HG02571 (cell line): ENCODE data around the gene GARIN1A.
"Not testable (repeated sequence)": the region's sequence is repeated elsewhere in the genome, so short reads cannot be mapped to it uniquely, and the experiment has no call there.

Source experiments
- ATAC-seq: cut with Tn5 transposase; IDR thresholded peaks from one replicate; pipeline ENCODE4 v1.9.1; 2021; ENCODE audit warnings: mild to moderate bottlenecking, moderate library complexity; ENCODE audit not compliant: unreplicated experiment

The GARIN1A gene

DNA sequence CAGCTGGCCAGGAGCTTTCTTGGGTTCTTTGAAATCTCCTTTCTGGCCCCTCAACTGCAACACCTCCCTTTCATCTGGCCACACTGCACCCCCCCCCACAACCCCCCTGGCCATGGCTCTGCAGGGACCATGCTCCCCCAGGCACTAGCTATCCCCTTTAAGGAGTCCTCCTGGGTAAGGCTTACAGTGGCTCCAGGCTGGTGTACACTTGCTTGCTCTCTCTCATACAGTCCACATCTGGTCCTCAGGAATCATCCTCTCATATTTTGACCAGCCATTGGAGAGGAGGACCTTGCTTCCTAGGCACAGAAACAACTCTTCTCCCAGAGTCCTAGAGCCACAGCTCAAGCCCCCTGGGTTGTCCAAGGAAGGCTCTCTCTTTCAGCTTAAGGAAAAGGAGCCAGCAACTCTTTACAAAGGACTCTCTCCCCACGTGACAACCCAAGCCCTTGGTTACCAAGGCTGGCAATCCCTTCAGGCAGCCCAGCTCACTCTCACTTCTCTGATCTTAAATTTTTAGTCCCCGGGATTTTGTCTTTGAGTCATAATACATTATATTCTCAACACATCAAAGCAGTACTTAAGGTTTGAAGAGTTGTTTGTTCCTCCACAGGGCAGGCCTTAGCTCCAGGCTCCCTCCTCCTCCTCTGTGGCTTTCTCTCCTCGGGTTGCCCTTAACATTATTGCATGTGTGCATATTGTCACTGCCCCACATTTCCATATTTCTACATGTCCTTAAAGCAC is 9.9 kb downstream of the GARIN1A start:
- ATAC-seq = no peak

DNA sequence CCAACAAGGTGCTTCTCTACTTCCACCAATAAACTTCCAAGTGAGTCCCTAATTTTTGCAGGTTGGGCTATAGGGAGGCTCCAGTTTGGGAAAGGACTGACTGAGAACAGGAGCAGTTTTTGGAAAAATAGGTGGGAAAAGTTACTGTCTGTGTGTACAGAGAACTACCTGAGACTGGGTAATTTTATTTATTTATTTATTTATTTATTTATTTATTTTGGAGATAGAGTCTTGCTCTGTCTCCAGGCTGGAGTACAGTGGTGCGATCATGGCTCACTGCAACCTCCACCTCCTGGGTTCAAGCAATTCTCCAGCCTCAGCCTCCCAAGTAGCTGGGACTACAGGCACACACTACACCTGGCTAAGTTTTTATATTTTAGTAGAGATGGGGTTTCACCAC is 11.2 kb downstream of the GARIN1A start:
- ATAC-seq = not testable (repeated sequence)

DNA sequence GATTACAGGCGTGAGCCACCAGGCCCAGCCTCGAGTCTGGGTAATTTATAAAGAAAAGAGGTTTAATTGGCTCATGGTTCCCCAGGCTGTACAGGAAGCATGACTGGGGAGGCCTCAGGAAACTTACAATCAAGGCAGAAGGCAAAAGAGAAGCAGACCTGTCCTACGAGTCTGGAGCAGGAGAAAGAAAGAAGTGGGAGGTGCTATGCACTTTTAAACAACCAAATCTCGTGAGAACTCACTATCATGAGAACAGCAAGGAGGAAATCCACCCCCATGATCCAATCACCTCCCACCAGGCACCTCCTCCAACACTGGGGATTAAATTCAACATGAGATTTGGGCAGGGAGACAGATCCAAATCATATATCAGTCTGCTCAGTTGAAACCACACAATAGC is 11.6 kb downstream of the GARIN1A start:
- not testable (repeated sequence) for ATAC-seq

DNA sequence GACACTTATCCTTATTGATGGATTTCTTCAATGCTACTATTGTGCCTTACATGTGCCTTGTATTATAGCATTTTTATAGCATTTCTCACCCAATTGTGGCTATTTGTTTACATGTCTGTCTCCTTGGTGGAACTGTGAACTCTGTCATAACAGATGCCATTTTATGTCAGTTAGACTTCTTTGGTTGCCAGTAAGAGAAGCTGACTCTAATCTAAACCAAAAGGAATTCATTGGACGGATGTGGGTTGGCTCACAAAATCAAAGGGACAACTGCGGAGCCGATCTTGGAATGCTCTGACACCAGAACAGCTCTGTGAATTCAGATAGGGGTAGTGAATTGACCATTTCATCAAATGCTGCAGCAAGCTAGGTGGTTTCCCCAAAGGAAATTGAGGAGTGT is 15.0 kb downstream of the GARIN1A start:
- ATAC-seq = no peak

DNA sequence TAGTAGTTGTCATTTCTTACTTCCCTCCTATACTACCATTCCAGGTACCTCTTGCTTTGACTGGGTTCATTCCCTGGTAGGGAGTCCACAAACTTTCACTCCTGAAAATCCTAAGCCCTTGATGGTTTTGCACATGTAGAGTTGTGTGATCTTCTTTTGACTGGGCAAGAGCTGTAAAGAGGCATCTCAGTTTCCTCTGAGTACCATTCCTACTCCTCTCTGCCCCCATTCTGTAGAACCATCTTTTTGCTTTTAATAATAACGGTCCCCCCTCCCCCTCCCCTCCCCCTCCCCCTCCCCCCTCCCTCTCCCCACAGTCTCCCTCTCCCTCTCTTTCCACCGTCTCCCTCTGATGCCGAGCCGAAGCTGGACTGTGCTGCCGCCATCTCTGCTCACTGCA is 16.4 kb downstream of the GARIN1A start:
- ATAC-seq = no peak

DNA sequence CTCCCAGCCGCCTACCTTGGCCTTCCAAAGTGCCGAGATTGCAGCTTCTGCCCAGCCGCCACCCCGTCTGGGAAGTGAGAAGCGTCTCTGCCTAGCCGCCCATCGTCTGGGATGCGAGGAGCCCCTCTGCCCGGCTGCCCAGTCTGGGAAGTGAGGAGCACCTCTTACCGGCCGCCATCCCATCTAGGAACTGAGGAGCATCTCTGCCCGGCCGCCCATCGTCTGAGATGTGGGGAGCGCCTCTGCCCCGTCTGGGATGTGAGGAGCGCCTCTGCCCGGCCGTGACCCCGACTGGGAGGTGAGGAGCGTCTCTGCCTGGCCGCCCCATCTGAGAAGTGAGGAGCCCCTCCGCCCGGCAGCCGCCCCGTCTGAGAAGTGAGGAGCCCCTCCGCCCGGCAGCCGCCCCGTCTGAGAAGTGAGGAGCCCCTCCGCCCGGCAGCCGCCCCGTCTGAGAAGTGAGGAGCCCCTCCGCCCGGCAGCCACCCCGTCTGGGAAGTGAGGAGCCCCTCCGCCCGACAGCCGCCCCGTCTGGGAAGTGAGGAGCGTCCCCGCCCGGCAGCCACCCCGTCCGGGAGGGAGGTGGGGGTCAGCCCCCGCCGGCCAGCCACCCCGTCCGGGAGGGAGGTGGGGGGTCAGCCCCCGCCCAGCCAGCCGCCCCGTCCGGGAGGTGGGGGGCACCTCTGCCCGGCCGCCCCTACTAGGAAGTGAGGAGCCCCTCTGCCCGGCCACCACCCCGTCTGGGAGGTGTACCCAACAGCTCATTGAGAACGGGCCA is 17.3 kb downstream of the GARIN1A start:
- not testable (repeated sequence) for ATAC-seq

DNA sequence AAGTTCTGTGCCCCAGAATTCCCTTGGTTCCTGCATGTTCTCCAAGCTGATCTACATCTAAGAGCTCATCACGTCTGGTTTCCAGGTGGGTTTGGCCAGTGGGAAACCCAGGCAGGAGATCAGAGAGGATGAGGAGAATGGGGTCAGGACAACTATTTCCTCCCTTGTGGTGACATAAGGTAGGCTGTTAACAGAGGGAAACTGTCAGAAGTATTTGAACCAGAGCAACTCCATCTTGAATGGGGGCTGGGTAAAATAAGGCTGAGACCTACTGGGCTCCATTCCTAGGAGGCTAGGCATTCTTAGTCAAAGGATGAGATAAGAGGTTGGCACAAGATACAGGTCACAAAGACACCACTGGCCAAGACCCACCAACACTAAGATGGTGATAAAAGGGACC is 19.1 kb downstream of the GARIN1A start:
- ATAC-seq = no peak

DNA sequence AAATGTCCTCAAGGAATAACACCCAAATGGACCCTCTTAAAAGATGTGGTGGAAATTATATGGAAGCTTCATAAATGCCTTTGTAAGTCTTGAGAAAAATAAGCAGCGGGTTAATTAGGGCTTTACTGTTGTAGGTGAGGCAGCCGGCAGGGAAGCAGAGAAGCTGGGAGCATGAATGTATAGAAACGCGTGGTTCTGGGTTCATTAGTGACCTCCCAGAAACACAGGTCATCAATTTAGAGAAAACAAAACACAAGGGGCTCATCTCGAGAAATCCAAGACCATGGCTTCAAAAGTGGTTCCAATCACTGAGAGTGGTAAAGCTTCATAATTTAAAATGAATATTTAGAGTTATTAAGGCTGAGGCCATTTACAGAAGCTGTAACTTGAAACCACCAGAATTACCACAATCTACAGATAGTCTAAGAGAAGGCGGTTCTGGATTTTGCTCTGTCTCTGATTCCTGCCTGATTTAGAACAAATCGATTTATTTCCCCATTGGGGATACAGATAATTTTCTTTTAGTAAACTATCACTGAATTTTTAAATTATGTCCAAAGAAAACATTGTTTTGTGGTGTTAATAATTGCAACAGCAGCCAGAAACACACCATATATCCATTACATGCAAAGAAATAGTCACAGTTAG is 20.7 kb downstream of the GARIN1A start:
- ATAC-seq = no peak

DNA sequence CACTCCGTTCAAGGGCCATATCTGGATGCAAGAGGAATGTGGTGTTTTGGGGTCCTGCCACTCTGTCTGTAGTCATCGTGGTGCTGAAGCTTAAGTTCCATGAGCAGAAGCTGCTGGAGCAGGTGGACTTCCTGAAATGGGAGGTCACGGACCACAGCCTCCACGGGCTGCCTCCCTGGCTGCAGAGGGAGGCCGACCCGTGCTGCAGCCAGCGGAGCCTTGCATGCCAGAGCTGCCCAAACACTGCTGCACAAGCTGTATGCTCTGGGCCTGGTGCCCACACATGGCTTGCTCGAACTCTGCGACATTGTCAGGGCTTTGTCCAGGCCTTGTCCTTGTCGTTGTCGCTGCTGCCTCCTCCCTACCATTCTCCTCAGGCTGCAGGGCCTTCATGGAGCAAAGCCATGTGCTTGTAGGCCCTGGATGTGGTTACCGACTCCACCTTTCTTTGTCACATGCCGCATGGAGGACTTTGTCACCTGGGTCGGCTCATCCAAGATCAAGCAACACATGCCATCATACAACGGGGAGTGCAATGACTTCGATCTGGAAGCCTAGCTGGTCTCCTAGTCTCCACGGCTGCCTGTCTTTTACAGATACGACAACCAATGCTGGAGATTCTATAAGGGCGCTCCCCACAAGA is 21.4 kb downstream of the GARIN1A start:
- ATAC-seq = no peak

DNA sequence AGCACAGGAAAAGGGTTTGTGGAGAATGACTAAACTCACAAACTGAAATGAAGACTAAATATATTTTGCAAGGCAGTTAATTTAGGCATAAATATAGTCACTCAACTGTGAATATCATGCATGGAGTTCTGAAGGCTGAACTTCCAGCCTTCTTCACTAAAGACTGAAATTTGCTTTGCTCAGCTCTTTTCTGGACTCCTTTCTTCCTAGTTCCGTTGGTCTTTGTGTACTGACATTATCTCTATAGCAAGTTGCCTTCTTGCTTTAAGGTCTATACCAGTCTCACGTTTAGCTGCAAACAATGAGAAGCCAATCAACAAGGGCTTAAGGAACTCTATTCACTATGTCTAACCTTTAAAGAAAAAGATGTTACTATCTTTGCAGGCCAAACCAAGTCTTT is 22.6 kb downstream of the GARIN1A start:
- no peak for ATAC-seq

DNA sequence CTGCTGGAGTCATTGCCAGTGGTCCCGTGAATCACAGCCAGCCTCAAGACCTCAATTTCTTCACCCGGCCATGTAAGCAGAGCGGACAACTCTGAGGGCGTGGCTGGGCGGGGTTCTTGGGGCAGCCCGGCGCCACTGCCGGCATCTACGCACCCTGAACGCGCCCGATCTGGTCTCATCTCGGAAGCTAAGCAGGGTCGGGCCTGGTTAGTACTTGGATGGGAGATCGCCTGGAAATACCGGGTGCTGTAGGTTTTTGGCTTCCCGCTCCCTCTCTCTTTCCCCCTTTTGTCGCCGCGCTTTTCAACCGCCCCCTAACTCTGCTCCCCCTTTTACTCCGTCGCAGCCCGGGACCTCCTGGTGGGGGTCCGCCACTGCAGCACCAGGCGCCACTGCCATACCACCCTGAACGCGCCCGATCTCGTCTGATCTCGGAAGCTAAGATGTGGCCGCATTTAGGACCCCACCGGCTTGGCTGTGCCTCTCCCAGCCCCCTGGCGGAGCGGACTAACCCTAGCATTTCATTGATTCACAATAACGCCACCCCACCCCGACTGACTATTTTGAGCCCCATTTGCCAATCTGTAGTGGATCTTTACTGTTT is 25.3 kb downstream of the GARIN1A start:
- ATAC-seq = no peak

DNA sequence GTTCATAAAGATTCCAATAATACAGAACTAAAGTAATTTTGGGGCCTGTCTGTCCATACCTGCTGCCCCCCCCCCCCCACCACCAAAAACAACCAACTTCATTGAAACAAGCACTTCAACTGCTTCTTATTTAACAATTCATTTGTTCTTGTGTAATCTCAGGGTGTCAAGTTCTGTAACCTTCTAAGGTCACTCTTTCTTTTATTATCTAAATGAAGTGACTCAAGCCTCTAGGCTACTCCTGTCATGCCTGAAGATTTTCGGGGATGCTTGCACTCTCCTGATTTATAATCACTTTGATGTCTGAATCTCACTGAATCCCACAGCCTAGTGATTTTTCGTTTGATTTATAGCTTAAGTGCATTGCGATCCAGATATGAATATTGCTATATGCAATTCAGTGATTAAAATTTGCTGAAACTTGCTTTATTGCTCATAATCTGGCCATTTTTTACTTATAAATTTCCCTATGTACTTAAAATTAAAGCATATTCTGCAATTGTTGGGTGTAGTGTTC is 27.2 kb downstream of the GARIN1A start:
- ATAC-seq = no peak

DNA sequence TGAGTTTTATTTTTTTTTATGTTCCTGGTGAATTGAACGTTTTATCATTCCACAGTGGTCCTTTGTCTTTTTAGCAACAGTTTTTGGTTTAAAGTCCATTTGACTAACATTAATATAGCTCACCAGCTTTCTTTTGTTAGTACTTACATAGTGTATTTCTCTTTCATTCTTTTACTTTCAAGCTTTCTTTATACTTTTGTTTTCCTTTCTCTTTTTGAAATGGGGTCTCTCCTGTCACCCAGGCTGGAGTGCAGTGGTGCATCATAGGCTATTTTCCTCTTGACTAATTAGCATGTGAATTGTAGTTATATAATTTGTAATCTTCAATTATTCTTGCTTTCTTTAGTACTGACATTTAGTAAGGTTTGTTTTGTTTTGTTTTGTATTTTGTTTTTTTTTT is 27.8 kb downstream of the GARIN1A start:
- no peak for ATAC-seq

DNA sequence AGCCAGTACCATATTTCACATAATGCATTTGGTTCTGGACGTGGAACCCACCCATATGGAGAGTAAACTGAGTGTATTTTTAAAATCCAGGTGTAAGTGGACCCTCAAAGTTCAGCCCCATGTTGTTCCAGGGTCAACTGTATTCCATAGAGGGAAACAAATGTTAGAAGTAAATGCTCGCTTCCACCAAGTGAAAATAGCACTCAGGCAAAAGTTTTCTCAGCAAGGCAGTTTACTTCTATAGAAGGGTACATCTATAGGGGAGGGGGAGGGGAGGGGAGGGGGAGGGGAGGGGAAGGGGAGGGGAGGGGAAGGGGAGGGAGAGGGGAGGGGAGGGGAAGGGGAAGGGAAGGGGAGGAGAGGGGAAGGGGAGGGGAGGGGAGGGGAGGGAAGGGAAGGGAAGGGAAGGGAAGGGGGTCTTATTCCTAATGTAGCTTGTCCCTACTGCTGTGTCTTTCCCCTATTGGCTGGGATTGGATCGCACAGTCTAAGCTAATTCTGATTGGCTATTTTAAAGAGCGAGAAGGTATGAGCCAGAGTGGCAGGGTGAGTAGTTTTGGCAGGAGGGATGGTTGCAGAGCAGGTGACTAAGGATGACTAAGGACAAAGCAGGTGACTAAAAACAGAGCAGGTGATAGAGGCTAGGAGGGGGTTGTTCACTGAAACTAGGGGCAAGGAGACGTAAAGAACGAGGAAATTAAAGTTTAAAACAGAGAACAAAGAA is 29.1 kb downstream of the GARIN1A start:
- ATAC-seq = no peak

DNA sequence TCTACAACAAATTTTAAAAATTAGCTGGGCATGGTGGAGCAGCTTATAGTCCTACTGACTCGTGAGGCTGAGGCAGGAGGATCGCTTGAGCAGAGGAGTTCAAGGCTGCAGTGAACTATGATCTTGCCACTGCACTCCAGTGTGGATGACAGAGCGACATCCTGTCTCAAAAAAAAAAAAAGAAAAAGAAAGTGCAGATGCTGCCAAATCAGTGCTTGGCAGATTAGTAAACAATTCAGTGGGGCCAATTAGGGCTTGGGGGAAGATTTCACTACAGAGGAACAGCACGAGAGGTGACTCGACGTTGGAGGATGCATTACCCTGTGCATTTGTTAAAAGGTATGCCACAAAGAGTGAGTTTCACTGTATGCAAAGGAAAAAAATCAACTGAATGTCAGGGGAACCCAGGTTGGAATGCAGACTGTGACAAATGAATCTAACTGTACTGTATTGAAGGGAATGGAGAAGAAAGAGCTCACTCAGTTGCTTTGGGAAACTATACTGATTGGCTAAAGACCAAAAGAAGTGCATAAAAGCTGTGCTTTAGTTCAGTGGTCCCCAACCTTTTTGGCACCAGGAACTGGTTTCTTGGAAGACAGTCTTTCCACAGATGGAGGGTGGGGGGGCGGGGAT is 31.6 kb downstream of the GARIN1A start:
- ATAC-seq = no peak

DNA sequence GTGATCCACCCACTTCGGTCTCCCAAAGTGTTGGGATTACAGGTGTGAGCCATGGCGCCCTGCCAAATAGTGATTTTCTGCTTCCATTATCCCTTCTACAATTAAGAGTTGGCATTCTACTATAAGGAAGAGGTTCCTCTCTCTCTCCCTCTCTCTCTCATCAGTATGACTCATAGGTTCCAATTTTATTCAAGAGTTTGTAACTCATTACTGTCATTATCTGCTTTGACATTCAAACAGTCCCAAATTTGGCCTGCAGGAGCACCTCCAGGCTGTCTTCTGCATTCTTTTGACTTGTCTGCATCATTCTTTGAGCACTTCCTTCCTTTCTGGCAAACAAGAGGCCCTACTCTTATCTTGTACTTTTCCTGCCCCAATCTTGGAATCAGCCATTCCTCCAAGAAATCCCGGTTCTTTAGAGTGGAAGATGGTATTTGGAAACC is 33.8 kb downstream of the GARIN1A start:
- no peak for ATAC-seq

DNA sequence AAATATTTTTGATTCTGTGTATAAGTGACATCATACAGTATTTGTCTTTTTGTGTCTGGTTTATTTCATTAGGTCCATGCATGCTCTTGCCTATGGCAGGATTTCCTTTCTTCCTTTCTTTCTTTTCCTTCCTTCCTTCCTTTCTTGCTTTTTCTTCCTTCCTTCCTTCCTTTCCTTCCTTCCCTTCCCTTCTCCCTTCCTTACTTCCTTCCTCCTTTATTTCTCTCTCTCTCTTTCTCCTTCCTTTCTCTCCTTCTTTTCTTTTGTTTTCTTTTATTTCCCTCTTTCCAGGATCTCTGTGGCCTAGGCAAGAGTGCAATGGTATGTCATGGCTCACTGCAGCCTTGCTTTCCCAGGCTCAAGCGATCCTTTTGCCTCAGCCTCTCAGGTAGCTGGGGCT is 35.7 kb downstream of the GARIN1A start:
- no peak for ATAC-seq

DNA sequence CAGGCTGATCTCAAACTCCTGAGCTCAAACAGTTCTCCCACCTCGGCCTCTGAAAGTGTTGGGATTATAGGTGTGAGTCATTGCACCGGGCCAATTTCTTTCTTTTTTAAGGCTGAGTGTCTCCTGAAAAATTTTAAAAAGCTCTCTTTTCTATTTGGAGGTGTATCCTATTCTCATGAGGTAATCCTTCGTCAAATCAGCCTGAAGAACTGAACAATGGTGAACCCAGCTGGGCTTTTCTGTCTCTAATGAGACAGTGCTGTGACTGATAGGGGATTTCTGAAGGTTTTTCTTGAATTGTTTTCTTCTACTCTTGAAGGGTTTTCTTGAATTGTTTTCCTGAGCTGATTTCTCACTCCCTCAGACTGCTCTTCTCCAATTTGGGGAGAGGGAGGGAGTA is 36.1 kb downstream of the GARIN1A start:
- ATAC-seq = no peak

DNA sequence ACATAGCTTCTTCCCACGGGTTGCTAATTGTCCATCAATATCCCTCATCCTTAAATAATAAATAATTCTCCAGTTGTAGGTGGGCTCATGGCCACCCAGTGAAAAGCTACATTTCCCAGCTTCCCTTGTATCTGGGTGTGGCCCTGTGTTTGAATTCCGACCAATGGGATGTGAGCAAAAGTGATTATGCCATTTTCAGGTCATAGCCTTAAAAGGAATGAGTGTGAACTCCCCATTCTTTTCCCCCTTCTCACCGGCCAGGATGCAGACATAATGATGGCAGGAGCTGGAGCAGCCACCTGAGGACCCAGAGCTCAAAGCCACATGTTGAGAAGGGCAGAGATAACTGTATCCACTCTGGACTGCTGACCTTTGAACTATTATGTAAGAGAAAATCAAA is 36.7 kb downstream of the GARIN1A start:
- no peak for ATAC-seq

DNA sequence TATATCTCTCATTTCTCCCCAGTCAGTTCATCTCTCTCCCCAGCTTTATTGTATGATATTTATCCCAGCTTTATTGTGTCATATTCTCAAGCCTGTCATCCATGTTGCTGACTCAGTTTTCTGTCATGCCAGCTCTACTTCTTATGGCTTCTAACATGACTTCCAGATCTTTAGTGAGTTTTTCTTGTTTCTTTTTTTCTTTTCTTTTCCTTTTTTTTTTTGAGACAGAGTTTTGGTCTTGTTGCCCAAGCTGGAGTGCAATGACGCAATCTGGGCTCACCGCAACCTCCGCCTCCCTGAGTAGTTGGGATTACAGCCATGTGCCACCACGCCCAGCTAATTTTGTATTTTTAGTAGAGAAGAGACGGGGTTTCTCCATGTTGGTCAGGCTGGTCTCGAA is 38.4 kb downstream of the GARIN1A start:
- ATAC-seq = no peak
